Thyroid gland (tissue), 4 donors: ENCODE results near the gene IGFBP5. TPM values are rescaled to one million over a fixed set of nuclear protein-coding genes. Genes with fewer than 3 reads are reported as not detected.

Source experiments
- DNase-seq, 2 donors: peaks; one replicate each; pipeline ENCODE4 v3.0.0-alpha.2; 2019
- H3K27ac ChIP-seq, 3 donors: fragments of 200-600 bp; sonication (generic); 1 replicate in 2 of 3; 2 replicates in 1 of 3; pipeline ENCODE4 v1.5.1; 2016 to 2019; ENCODE audit warnings: mild to moderate bottlenecking in 1 of 3, moderate library complexity in 1 of 3
- H3K27me3 ChIP-seq: fragments of 200-600 bp; sonication (generic); one replicate; pipeline ENCODE4 v1.5.1; 2019
- H3K36me3 ChIP-seq, 2 donors: fragments of 200-600 bp; sonication (generic); one replicate each; pipeline ENCODE4 v1.5.1; 2016 to 2019
- H3K4me1 ChIP-seq, 2 donors: fragments of 200-600 bp; sonication (generic); one replicate each; pipeline ENCODE4 v1.5.1; 2017 to 2019
- H3K4me3 ChIP-seq, 3 donors: fragments of 200-600 bp; sonication (generic); replicated peaks in 1 of 3; 1 replicate in 2 of 3; 2 replicates in 1 of 3; pipeline ENCODE4 v1.5.1; 2016; ENCODE audit warnings: mild to moderate bottlenecking in 1 of 3
- H3K9me3 ChIP-seq: fragments of 200-600 bp; sonication (generic); one replicate; pipeline ENCODE4 v1.5.1; 2017
- POLR2A ChIP-seq, 2 donors: fragments of 450-650 bp; IDR thresholded peaks; one replicate each; pipeline ENCODE4 v1.6.1; 2017; ENCODE audit warnings: antibody characterized with exemption in 2 of 2, mild to moderate bottlenecking in 2 of 2, moderate library complexity in 1 of 2
- WGBS, 2 donors: methylation state at CpG; one replicate each; pipeline ENCODE4 v1.1.5; 2017; 5-methylcytosine and 5-hydroxymethylcytosine counted together
- intact Hi-C: fragments of 100-400 bp; cut with DNase I; formaldehyde crosslinking; loops from one replicate; pipeline ENCODE4 v1.15.1; 2023
- total RNA-seq, 4 donors: library from RNA; depleted of rRNA; stranded (reverse); fragments of >200 nt; gene quantifications; one replicate each; pipeline ENCODE4 v1.2.3, GENCODE V29; 2016
- TF ChIP-seq, protein P1 (sequence below), 6 experiments: fragments of 200-600 bp in 3 of 6; fragments of 450-650 bp in 3 of 6; sonication (generic) in 3 of 6; IDR thresholded peaks; one replicate each; pipeline ENCODE4 v1.5.1; 2016 to 2019; ENCODE audit warnings: antibody characterized with exemption in 6 of 6, mild to moderate bottlenecking in 2 of 6, inconsistent platforms in 1 of 6, moderate library complexity in 1 of 6

Gene IGFBP5
- total RNA-seq, 4 donors from 2014 or later = 704 to 1,519 (median 952) TPM

DNA sequence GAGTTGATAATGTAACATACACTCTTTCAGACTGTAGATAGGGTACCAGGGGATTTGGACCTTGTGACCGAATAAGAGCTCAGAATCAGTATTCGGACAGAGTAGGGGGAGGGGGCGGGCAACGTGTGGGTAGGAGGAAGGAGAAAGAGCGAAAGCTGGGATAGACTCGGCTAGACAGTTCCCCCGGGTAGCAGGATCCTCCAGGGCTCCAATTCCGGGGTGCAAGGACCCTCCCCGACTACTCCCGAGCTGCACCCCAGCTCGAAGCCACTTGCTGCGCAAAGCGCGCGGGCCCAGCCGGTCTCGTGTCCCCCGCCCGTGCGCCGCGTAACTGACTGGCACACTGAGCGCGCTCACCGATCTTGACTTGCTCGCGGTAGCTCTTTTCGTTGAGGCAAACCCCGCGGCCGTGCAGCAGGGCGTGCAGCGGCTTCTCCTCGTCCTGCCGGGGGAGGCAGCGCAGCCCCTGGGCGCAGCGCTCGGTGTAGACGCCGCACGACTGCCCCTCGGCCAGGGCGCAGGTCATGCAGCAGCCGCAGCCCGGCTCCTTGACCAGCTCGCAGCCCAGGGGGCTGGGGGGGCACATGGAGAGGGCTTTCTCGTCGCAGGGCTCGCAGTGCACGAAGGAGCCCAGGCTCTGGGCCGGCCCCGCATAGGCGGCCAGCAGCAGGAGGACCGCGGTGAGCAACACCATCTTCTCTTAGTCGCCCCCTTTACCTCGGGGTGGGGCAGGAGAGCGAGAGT is 1.1 kb downstream of the IGFBP5 start:
- intact Hi-C loops = loop anchor here (10.0 kb wide), 2 partner anchors 471 to 671 kb away; no protein-coding TSS in a partner anchor
- peaks cover 32 to 51% of the 10 kb centered on the region in 2 donors for H3K4me1 ChIP-seq

GRCh38 chr2:216693414-216694080 is 1.8 kb downstream of the IGFBP5 start:
- peaks cover 29 to 52% of the 10 kb centered on the region in 2 donors for H3K4me1 ChIP-seq
- H3K27ac ChIP-seq = peak overlapping the region; percentile 83 to 94 (median 86)
- H3K9me3 ChIP-seq = no peaks in the 10 kb centered on the region
- H3K27me3 ChIP-seq = no peaks in the 10 kb centered on the region
- TF ChIP-seq, protein P1, sequence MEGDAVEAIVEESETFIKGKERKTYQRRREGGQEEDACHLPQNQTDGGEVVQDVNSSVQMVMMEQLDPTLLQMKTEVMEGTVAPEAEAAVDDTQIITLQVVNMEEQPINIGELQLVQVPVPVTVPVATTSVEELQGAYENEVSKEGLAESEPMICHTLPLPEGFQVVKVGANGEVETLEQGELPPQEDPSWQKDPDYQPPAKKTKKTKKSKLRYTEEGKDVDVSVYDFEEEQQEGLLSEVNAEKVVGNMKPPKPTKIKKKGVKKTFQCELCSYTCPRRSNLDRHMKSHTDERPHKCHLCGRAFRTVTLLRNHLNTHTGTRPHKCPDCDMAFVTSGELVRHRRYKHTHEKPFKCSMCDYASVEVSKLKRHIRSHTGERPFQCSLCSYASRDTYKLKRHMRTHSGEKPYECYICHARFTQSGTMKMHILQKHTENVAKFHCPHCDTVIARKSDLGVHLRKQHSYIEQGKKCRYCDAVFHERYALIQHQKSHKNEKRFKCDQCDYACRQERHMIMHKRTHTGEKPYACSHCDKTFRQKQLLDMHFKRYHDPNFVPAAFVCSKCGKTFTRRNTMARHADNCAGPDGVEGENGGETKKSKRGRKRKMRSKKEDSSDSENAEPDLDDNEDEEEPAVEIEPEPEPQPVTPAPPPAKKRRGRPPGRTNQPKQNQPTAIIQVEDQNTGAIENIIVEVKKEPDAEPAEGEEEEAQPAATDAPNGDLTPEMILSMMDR (IDR thresholded peaks at IDR 0.05) = no peak
- TF ChIP-seq POLR2A (IDR thresholded peaks at IDR 0.05) = no peak
- DNase-seq = no peak
- peak overlapping the region; percentile 72 to 81 (median 75) for H3K4me3 ChIP-seq
- WGBS, 2 donors = 3% methylated on average over 15 of the region's 15 CpGs
- intact Hi-C loops = loop anchor here (10.0 kb wide), 2 partner anchors 471 to 671 kb away; no protein-coding TSS in a partner anchor
- peaks cover 7 to 11% of the 10 kb centered on the region in 2 donors for H3K36me3 ChIP-seq

More for the DNA sequence above, 1.1 kb downstream of the IGFBP5 start:
- Histone ChIP-seq H3K36me3 (peaks cover 4 to 9% of the 10 kb centered on the region in 2 donors), H3K4me3 (peak overlapping the region; percentile 72 to 81 (median 75)), H3K27ac (peak overlapping the region; percentile 83 to 94 (median 86)), H3K27me3 (no peaks in the 10 kb centered on the region), H3K9me3 (no peaks in the 10 kb centered on the region)
- TF ChIP-seq, protein P1 (IDR thresholded peaks at IDR 0.05) = no peak
- TF ChIP-seq POLR2A (IDR thresholded peaks at IDR 0.05) = peak in 1 of 2 donors; percentile 69
- WGBS, 2 donors = 0 to 1% methylated on average over 32 to 43 of the region's 59 CpGs
- DNase-seq = peak; percentile 79 to 83

GRCh38 chr2:216692636-216693413 is 2.5 kb downstream of the IGFBP5 start:
- TF ChIP-seq, protein P1 (IDR thresholded peaks at IDR 0.05) = no peak
- TF ChIP-seq POLR2A (IDR thresholded peaks at IDR 0.05) = peak in 1 of 2 donors; percentile 62
- DNase-seq = peak; percentile 94 to 95
- intact Hi-C loops = loop anchor here (10.0 kb wide), 2 partner anchors 472 to 672 kb away; no protein-coding TSS in a partner anchor
- Histone ChIP-seq H3K4me3 (peak overlapping the region; percentile 49 to 80 (median 72)), H3K36me3 (peaks cover 7 to 11% of the 10 kb centered on the region in 2 donors), H3K4me1 (peaks cover 29 to 52% of the 10 kb centered on the region in 2 donors), H3K27me3 (no peaks in the 10 kb centered on the region), H3K27ac (peak overlapping the region; percentile 86 to 94 (median 87)), H3K9me3 (no peaks in the 10 kb centered on the region)
- WGBS, 2 donors = 0 to 1% methylated on average over 28 of the region's 28 CpGs

GRCh38 chr2:216690853-216691741 is 4.3 kb downstream of the IGFBP5 start:
- WGBS, 2 donors = 4 to 5% methylated on average over 23 of the region's 23 CpGs
- peaks cover 29 to 47% of the 10 kb centered on the region in 2 donors for H3K4me1 ChIP-seq
- TF ChIP-seq POLR2A (IDR thresholded peaks at IDR 0.05) = peak in 1 of 2 donors; percentile 51
- TF ChIP-seq, protein P1 (IDR thresholded peaks at IDR 0.05) = no peak

More at GRCh38 chr2:216690853-216691741, 4.3 kb downstream of the IGFBP5 start:
- Histone ChIP-seq H3K27ac (peak overlapping the region; percentile 86 to 94 (median 87)), H3K4me3 (peak overlapping the region in 1 of 3 donors; percentile 72), H3K9me3 (no peaks in the 10 kb centered on the region), H3K27me3 (no peaks in the 10 kb centered on the region), H3K36me3 (peaks cover 17 to 19% of the 10 kb centered on the region in 2 donors)
- intact Hi-C loops = loop anchor here (10.0 kb wide), 2 partner anchors 474 to 674 kb away; no protein-coding TSS in a partner anchor
- DNase-seq = peak; percentile 93 to 96
